GM23338 (cell line): Measurements from ENCODE around the gene P3R3URF. TPM values are rescaled to one million over a fixed set of nuclear protein-coding genes. Genes with fewer than 3 reads are reported as not detected.

Experiments
- ATAC-seq: fragments of 200-7000 bp; cut with Tn5 transposase; 3 replicates; pipeline ENCODE4 v1.9.1; 2020
- DNase-seq: peaks from one replicate; pipeline ENCODE4 v3.0.0-alpha.2; 2015; ENCODE audit warnings: low spot score
- H2AFZ ChIP-seq: fragments of 200-600 bp; sonication (generic); 2 replicates; pipeline ENCODE4 v1.8.0; 2016; ENCODE audit warnings: antibody characterized with exemption, mild to moderate bottlenecking, moderate library complexity
- H3F3A ChIP-seq: fragments of 200-600 bp; sonication (generic); replicated peaks from 2 replicates; pipeline ENCODE4 v1.8.0; 2017; ENCODE audit warnings: antibody characterized with exemption, mixed run types, low read depth
- H3K27ac ChIP-seq: fragments of 200-600 bp; sonication (generic); 2 replicates; pipeline ENCODE4 v1.6.1; 2016; ENCODE audit warnings: low read depth
- H3K27me3 ChIP-seq: fragments of 200-600 bp; sonication (generic); 2 replicates; pipeline ENCODE4 v1.8.0; 2016; ENCODE audit warnings: mild to moderate bottlenecking, mixed run types, moderate library complexity; ENCODE audit not compliant: insufficient read depth
- H3K36me3 ChIP-seq: fragments of 200-600 bp; sonication (generic); 2 replicates; pipeline ENCODE4 v1.8.0; 2016; ENCODE audit warnings: mild to moderate bottlenecking; ENCODE audit not compliant: insufficient read depth
- H3K4me1 ChIP-seq: fragments of 200-600 bp; sonication (generic); 2 replicates; pipeline ENCODE4 v1.8.0; 2016; ENCODE audit warnings: mild to moderate bottlenecking, moderate library complexity; ENCODE audit not compliant: insufficient read depth
- H3K4me2 ChIP-seq: fragments of 200-600 bp; sonication (generic); 2 replicates; pipeline ENCODE4 v1.7.1; 2017; ENCODE audit warnings: mixed run types
- H3K4me3 ChIP-seq: fragments of 200-600 bp; sonication (generic); 2 replicates; pipeline ENCODE4 v1.6.1; 2016; ENCODE audit warnings: mixed run types
- H3K79me2 ChIP-seq: fragments of 200-600 bp; sonication (generic); replicated peaks from 2 replicates; pipeline ENCODE4 v1.8.0; 2017; ENCODE audit warnings: mild to moderate bottlenecking; ENCODE audit not compliant: insufficient read depth
- H3K9me2 ChIP-seq: fragments of 200-600 bp; sonication (generic); 2 replicates; pipeline ENCODE4 v1.8.0; 2017; ENCODE audit not compliant: insufficient read depth
- H4K20me1 ChIP-seq: fragments of 200-600 bp; sonication (generic); replicated peaks from 2 replicates; pipeline ENCODE4 v1.8.0; 2017; ENCODE audit warnings: mild to moderate bottlenecking; ENCODE audit not compliant: insufficient read depth
- H3K27ac Mint-ChIP-seq: 2 replicates; pipeline ENCODE4 v1.8.0; 2020; ENCODE audit warnings: inconsistent platforms, mild to moderate bottlenecking, moderate library complexity, mixed read lengths
- H3K27me3 Mint-ChIP-seq: 3 replicates; pipeline ENCODE4 v1.8.0; 2022; ENCODE audit warnings: low read depth, mild to moderate bottlenecking, moderate library complexity, mixed read lengths, inconsistent platforms; ENCODE audit not compliant: insufficient read depth, poor library complexity
- H3K36me3 Mint-ChIP-seq: 3 replicates; pipeline ENCODE4 v1.8.0; 2021; ENCODE audit warnings: low read depth, mild to moderate bottlenecking, inconsistent platforms, moderate library complexity, mixed read lengths
- H3K4me1 Mint-ChIP-seq: 3 replicates; pipeline ENCODE4 v1.8.0; 2020; ENCODE audit warnings: mild to moderate bottlenecking, inconsistent platforms, mixed read lengths
- H3K4me3 Mint-ChIP-seq: 3 replicates; pipeline ENCODE4 v1.8.0; 2021; ENCODE audit warnings: moderate library complexity, mild to moderate bottlenecking, inconsistent platforms, mixed read lengths
- H3K9me3 Mint-ChIP-seq: 3 replicates; pipeline ENCODE4 v1.8.0; 2020; ENCODE audit warnings: moderate library complexity, mild to moderate bottlenecking, inconsistent platforms, mixed read lengths
- ETS1 ChIP-seq: IDR thresholded peaks from 2 replicates; pipeline ENCODE4 v1.6.1; 2016; ENCODE audit warnings: antibody characterized with exemption
- EZH2phosphoT487 ChIP-seq: fragments of 200-600 bp; sonication (generic); IDR thresholded peaks from one replicate; pipeline ENCODE4 v1.8.1; 2018; ENCODE audit warnings: antibody characterized with exemption; ENCODE audit not compliant: unreplicated experiment
- JUNB ChIP-seq: IDR thresholded peaks from one replicate; pipeline ENCODE4 v1.6.1; 2016; ENCODE audit warnings: antibody characterized with exemption; ENCODE audit not compliant: unreplicated experiment
- NANOG ChIP-seq: IDR thresholded peaks from 2 replicates; pipeline ENCODE4 v1.6.1; 2016; ENCODE audit warnings: antibody characterized with exemption, borderline replicate concordance
- POLR2AphosphoS5 ChIP-seq: IDR thresholded peaks from 2 replicates; pipeline ENCODE4 v1.6.1; 2016; ENCODE audit warnings: antibody characterized with exemption, low read depth
- REST ChIP-seq: IDR thresholded peaks from one replicate; pipeline ENCODE4 v1.6.1; 2018; ENCODE audit warnings: antibody characterized with exemption; ENCODE audit not compliant: unreplicated experiment
- ZNF114 ChIP-seq: fragments of 250-450 bp; sonication (Bioruptor Pico); IDR thresholded peaks from 2 replicates; pipeline ENCODE4 v1.5.0; 2020; ENCODE audit warnings: mild to moderate bottlenecking, moderate library complexity
- ZNF331 ChIP-seq: fragments of 250-450 bp; sonication (Bioruptor Pico); IDR thresholded peaks from 2 replicates; pipeline ENCODE4 v1.5.0; 2020; ENCODE audit warnings: low read depth, mild to moderate bottlenecking, moderate library complexity
- ZNF462 ChIP-seq: fragments of 250-450 bp; sonication (Bioruptor Pico); IDR thresholded peaks from 2 replicates; pipeline ENCODE4 v1.5.0; 2020; ENCODE audit warnings: mild to moderate bottlenecking, moderate library complexity
- polyA plus RNA-seq: library from polyadenylated mRNA; unstranded; fragments of >200 nt; fragmentation: Nextera tagmentation; extraction: Ambion mirVana; gene quantifications from 2 replicates; pipeline ENCODE4 v1.2.1, GENCODE V29; 2016
- total RNA-seq: library from RNA; depleted of rRNA; stranded (reverse); fragments of >200 nt; shearing (Covaris generic); gene quantifications from 2 replicates; pipeline ENCODE4 v1.2.3, GENCODE V29; 2014

The P3R3URF gene
- total and polyA plus RNA-seq, 2 experiments from 2014 or later = not detected

DNA sequence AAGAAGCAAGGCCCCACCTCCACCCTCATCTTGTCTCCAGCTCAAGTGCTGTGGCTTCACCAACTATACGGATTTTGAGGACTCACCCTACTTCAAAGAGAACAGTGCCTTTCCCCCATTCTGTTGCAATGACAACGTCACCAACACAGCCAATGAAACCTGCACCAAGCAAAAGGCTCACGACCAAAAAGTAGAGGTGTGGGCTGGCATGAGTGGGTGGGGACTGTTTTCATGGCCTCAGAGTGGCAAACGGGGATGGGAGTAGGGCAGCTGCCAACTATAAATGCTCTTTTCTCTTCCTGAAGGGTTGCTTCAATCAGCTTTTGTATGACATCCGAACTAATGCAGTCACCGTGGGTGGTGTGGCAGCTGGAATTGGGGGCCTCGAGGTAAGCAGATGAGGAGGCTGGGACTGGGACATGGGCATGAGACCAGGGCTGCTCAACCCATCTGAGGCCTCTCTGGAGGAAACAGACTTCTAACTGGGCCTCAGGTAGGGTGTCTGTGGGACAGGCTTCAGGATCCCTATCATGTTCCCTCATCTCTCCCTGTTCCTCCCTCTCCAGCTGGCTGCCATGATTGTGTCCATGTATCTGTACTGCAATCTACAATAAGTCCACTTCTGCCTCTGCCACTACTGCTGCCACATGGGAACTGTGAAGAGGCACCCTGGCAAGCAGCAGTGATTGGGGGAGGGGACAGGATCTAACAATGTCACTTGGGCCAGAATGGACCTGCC is 8.8 kb upstream of the P3R3URF start:
- H3K9me2 ChIP-seq = no peaks in the 10 kb centered on the region
- no peak for DNase-seq
- H2AFZ ChIP-seq = no peak overlapping the region
- no peaks in the 10 kb centered on the region for H3K9me3 Mint-ChIP-seq
- no peak for TF ChIP-seq ETS1
- no peak for TF ChIP-seq ZNF114 (CRISPR knock-in tag)
- no peak for TF ChIP-seq JUNB
- no peak for TF ChIP-seq ZNF331 (CRISPR knock-in tag)
- no peak for TF ChIP-seq REST
- TF ChIP-seq EZH2phosphoT487 = no peak
- TF ChIP-seq NANOG = no peak
- TF ChIP-seq ZNF462 (CRISPR knock-in tag) = no peak
- no peak for TF ChIP-seq POLR2AphosphoS5
- peaks cover 10% of the 10 kb centered on the region for H3K27me3 Mint-ChIP-seq
- H3K4me3 ChIP-seq = no peak overlapping the region
- no peaks in the 10 kb centered on the region for H4K20me1 ChIP-seq
- no peaks in the 10 kb centered on the region for H3K36me3 ChIP-seq
- no peaks in the 10 kb centered on the region; the same call in 1 of the 2 replicates for H3K4me1 ChIP-seq
- H3K36me3 Mint-ChIP-seq = peaks cover 11% of the 10 kb centered on the region
- H3K4me2 ChIP-seq = no peak overlapping the region
- H3K79me2 ChIP-seq = no peaks in the 10 kb centered on the region
- peaks cover 7% of the 10 kb centered on the region; the same call in 2 of the 3 replicates for H3K4me1 Mint-ChIP-seq
- H3K27ac ChIP-seq = no peak overlapping the region
- no peak overlapping the region for H3K4me3 Mint-ChIP-seq
- 0 out of 2 replicates have a peak, but pooled peaks cover 6% of the 10 kb centered on the region for H3K27me3 ChIP-seq
- ATAC-seq = no peak
- no peaks in the 10 kb centered on the region for H3F3A ChIP-seq
- no peak overlapping the region for H3K27ac Mint-ChIP-seq
